NCI-H524 treated with DMSO at 0.1 percent for 48 hours (cell line): Measurements from ENCODE around the gene DHPS.
"Not testable (repeated sequence)": the region's sequence is repeated elsewhere in the genome, so short reads cannot be mapped to it uniquely, and the experiment has no call there.

ENCODE experiments used
- DNase-seq: peaks from one replicate; lab custom pipeline; 2025; lab: John Stamatoyannopoulos, UW

The DHPS gene

GRCh38 chr19:12705654-12706331, 24.1 kb upstream of the DHPS start:
- DNase-seq: no peak

DNA sequence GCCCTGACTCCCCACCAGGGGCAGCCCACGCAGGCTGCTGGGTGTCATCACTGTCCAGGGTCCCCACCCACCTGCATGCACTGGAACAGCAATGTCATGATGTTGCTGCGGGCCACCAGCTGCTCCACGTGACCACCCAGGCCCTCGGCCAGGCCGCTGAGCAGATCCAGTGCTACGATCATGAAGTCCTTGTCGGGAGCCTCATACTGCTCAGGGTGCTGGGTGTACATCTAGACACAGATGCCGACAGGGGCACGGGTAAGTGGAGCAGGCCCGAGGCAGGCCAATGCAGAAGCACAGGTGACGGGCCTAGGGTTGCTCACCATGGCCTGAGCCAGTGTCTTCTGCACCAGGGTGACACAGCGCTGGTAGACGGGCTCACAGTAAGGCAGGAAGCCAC, 23.5 kb upstream of the DHPS start:
- no peak for DNase-seq

DNA sequence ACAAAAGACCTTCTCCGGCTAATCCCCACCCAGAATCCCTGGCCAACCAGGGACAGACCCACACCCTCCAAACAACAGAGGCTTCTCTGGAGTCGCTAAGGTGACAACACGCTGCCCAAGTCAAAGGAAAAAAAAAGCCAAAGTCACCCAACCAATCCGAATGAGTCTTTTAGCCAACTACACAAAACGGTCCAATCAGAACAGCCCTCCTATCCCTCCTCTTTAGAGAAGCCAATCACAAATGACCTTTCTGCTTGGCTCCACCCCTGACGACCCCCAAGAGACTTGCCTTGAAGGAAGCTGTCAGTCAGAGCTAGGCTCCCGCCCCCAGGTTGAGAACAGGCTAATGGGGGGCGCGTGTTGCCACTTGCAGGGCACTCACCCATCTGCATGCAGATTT, 21.4 kb upstream of the DHPS start:
- DNase-seq: no peak

GRCh38 chr19:12701596-12702282, 20.1 kb upstream of the DHPS start:
- DNase-seq: no peak

- DNase-seq: no peak
Observed at GRCh38 chr19:12698138-12698537, 16.5 kb upstream of the DHPS start.

DNA sequence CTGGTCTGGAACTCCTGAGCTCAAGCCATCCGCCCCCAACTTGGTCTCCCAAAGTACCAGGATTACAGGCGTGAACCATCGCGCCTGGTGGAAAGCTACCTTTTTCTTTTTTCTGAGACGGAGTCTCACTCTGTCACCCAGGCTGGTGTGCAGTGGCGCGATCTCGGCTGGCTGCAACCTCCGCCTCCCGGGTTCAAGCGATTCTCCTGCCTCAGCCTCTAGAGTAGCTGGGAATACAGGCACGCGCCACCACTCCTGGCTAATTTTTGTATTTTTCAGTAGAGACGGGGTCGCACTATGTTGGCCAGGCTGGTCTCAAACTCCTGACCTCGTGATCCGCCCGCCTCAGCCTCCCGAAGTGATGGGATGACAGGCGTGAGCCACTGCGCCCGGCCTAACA, 15.7 kb upstream of the DHPS start:
- not testable (repeated sequence) for DNase-seq

- peak; percentile 78 for DNase-seq
Observed at GRCh38 chr19:12696366-12697335, 15.0 kb upstream of the DHPS start, which contains the start of gene FBXW9. FBXW9 (minus strand) TSS chr19:12696631; CDS start chr19:12696581, 50 bp downstream.

DNA sequence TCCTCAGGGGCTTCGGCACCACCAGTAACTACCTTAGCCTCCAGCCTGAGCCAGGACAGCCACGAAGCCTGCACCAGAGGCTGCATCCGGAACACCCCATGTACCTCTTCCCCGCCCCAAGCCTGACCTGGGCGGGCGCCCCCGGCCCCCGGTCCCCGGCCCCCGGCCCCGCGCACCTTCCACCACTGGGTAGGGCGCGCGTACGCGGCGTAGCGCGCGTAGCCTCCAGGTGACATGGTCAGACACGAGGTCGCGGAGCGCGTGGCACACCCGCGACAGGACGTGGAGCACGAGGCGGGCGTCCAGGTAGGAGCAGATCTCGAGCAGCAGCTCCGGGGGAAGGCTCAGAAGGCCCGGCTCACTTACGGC, 14.3 kb upstream of the DHPS start:
- DNase-seq: no peak

GRCh38 chr19:12695514-12695913, 13.8 kb upstream of the DHPS start:
- no peak for DNase-seq

- DNase-seq: no peak
Observed at GRCh38 chr19:12695096-12695495, 13.4 kb upstream of the DHPS start.

DNA sequence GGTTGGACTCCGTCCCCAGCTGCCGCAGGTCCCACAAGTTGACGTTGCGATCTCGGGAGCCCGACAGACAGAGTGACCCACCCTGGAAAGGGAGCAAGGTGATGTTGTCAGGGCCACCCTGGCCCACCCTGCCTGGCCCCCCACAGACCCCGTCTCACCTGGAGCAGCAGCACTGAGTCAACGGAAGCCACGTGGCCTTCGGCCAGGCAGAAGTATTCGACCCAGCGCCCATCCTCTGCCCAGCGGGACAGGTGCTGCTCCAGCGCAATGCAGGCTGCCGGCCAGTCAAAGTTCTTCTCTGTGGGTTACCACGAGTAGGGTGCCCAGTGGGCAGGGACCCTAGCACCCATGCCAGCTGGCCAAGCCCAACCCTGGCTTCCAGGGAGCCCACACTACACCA, 13.0 kb upstream of the DHPS start:
- DNase-seq: no peak

DNA sequence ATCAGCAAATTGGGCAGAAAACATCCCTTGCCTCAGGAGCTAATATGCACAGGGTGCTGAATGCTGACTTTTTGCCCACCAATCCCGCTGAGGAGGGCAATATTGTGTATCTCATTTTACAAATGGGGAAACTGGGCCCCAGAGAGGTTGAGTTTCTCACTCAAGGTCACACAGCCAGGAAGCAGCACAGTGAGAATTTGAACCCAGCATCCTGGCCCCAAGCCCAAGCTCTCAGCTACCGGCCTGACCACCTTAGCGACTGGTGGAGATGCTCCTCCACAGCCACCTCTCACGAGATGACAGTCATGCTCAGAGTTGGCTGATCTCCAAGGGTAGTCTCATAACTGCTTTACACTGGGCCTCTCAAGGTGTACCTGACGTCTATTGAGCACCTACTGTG, 11.3 kb upstream of the DHPS start:
- no peak for DNase-seq

DNA sequence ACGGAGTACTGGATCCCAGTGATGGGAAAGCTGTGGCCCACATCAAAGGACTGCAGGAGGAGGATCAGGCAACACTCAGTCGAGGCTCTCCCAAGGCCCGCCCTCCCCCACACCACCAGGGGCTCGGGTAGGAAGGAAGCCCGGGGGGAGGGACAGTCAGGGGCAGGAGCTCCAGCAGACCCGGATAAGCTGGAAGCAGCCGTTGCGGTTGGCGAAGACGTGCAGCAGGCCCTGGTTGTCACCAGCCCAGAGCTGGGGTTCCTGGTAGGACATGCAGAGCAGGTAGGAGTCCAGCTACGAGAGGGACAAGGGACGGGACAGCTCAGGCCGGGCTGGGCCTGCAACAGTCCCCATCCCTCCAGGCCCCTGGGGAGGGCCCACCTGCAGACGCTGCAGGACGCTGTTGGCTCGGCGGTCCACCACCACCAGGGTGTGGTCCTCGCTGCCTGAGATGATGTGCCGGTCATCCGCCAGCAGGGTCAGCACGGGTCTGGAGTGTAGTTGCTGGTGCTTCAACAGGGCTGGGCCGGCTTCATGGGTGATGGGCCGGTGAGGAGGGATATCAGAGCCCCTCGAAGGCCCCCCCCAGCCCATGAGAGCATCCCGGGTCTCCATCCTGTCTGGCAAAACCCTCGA, 8.0 kb upstream of the DHPS start:
- DNase-seq: no peak

GRCh38 chr19:12689012-12689411, 7.3 kb upstream of the DHPS start:
- DNase-seq: no peak

DNA sequence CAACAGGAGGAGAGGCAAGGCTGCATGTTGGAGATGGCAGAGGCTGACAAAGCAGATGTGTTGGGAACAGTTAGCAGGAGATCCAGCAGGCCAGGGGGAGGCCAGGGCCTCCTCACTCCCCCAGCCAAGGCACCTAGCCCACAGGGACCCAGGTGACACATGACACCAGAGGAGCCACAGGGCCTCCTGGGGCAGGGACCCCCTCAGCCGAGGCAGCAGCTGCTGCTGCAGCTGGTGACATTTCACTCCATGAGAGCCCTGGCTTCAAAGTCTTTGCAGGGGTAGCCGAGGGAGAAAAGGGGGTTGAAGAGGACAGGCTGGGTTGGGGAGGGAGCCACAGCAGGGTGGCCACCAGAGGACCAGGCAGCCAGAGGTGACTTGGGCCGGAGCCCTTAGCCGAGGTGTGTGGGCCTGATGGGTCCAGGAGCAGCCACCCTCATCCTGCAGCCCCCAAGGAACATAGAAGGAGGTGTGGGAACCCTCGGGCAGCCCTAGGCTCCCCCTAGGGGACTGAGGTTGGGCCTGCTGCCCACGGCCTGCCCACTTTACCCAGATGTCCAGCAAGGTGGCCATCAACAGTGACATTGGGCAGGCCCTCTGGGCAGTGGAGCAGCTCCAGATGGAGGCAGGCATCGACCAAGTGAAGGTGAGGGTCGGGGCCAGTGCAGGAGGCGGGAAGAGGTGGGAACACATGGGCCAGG, 6.0 kb upstream of the DHPS start, which contains the start of gene GNG14:
GNG14 (plus strand) TSS at position 503 of the 701 bp plus-strand sequence; CDS start at position 554, 51 bp downstream.
- DNase-seq: no peak

DNA sequence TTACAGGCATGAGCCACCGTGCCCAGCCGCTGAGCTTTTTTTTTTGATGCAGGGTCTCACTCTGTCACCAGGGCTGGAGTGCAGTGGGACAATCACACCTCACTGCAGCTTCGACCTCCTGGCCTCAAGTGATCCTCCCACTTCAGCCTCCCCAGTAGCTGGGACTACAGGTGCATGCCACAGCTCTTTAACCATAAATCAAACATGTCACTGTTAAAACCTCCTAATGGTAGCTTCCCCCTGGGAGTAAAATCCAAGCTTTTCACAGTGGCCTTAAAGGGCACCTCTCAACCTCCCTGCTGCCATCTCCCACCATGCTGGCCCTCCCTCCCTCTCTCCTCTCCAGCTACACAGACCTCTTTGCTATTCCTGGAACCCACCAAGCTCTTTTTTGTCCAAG, 4.2 kb upstream of the DHPS start:
- no peak for DNase-seq

- no peak for DNase-seq
Observed at GRCh38 chr19:12680034-12680433, 1.6 kb downstream of the DHPS start.

DNA sequence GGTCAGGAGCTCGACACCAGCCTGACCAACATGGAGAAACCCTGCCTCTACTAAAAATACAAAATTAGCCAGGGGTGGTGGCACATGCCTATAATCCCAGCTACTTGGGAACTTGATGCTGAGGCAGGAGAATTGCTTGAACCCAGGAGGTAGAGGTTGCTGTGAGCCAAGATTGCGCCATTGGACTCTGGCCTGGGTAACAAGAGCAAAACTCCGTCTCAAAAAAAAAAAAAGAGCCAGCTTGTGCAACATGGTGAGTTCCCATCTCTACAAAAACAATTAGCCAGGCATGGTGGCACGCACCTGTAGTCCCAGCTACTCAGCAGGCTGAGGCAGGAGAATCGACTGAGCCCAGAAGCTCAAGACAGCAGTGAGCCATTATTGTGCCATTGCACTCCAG, 3.6 kb downstream of the DHPS start:
- not testable (repeated sequence) for DNase-seq

DNA sequence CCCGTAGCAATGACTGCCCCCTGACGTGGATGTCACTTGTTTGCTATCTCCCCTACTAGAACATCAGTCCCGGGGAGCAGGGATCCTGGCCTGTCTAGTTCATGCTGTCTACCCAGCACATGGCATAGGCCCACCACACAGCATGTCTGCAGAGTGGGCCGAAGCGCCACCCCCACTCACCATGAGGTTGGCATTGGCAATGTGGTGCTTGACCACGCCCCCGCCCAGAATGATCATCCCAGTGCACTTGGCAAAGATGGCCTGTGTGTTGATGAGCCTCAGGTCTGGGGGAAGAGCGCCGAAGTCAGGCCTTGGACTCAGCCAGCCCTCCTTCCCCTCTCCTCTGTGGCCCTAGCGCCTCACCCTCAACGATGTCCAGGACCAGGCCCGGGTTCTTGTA, 4.8 kb downstream of the DHPS start:
- no peak for DNase-seq

DNA sequence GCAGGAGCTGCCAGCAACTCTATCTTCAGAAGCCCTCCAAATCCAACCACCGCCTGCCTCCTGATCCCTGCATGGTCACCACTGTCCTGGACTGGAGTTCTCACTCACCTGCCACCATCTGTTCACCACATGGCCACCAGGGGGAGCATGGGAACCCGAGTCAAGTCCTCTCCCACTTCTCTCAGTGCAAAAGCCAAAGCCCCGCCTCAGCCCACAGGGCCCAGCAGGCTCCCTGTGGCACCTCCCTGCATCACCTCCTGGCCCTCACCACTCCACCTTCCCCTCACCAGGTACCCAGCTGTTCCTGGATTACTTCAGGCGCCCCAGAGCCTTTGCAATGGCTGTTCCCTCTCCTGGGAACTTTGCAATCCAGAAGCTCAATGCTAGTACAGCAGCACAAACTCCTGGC, 5.3 kb downstream of the DHPS start:
- DNase-seq: no peak

DNA sequence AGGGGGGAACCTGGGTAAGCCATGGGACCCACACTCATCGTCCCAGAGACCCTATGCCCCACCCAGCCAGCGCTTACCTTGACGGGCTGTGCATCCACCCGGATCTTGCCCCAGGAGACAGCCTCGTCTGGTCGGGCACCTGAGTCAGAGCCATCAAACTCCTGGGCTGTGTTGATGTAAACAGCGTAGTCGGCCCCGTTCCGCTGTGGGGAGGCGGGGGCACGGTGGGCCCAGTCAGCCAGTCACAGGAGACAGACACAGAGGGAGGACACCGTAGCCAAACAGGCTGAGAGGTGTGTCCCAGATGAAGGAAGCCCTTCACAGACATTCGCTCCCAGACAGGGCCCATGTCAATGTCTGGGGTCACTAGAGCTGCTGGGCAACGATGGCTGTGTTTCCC, 5.7 kb downstream of the DHPS start:
- no peak for DNase-seq
